Transverse colon (tissue), 4 donors: ENCODE data around the gene CDHR3. TPM values are rescaled to one million over a fixed set of nuclear protein-coding genes. Genes with fewer than 3 reads are reported as not detected.

Experiments
- DNase-seq: peaks from one replicate; pipeline ENCODE4 v3.0.0-alpha.2; 2019
- H3K27ac ChIP-seq, 4 donors: fragments of 200-600 bp; sonication (generic); 2 replicates each; pipeline ENCODE4 v1.5.1; 2016 to 2018; ENCODE audit warnings: inconsistent platforms in 4 of 4
- H3K27me3 ChIP-seq: fragments of 200-600 bp; sonication (generic); 2 replicates; pipeline ENCODE4 v1.5.1; 2017; ENCODE audit warnings: inconsistent platforms
- H3K36me3 ChIP-seq, 4 donors: fragments of 200-600 bp; sonication (generic); 2 replicates each; pipeline ENCODE4 v1.5.1; 2017 to 2019; ENCODE audit warnings: inconsistent platforms in 4 of 4
- H3K4me1 ChIP-seq, 4 donors: fragments of 200-600 bp; sonication (generic); 2 replicates each; pipeline ENCODE4 v1.5.1; 2017 to 2020; ENCODE audit warnings: inconsistent platforms in 4 of 4
- H3K4me3 ChIP-seq, 4 donors: fragments of 200-600 bp; sonication (generic); 1 replicate in 1 of 4; 2 replicates in 3 of 4; pipeline versions ENCODE4 v1.5.1 to v1.6.1; 2017 to 2019; ENCODE audit warnings: inconsistent platforms in 4 of 4
- H3K9me3 ChIP-seq, 2 donors: fragments of 200-600 bp; sonication (generic); 2 replicates each; pipeline ENCODE4 v1.5.1; 2017 to 2019; ENCODE audit warnings: inconsistent platforms in 2 of 2
- CTCF ChIP-seq, 5 experiments: fragments of 200-600 bp in 3 of 5; fragments of 450-650 bp in 2 of 5; sonication (generic) in 3 of 5; IDR thresholded peaks; 1 replicate in 2 of 5; 2 replicates in 3 of 5; pipeline ENCODE4 v1.5.1; 2016 to 2017; ENCODE audit warnings: antibody characterized with exemption in 5 of 5, inconsistent platforms in 3 of 5, mild to moderate bottlenecking in 2 of 5, moderate library complexity in 1 of 5
- EP300 ChIP-seq: sonication (generic); formaldehyde crosslinking; IDR thresholded peaks from one replicate; pipeline ENCODE4 v1.6.1; 2017; ENCODE audit warnings: antibody characterized with exemption, low read depth
- POLR2A ChIP-seq: fragments of 450-650 bp; IDR thresholded peaks from one replicate; pipeline ENCODE4 v1.6.1; 2016; ENCODE audit warnings: antibody characterized with exemption, mild to moderate bottlenecking, moderate library complexity
- POLR2AphosphoS5 ChIP-seq, 3 donors: sonication (generic); formaldehyde crosslinking; IDR thresholded peaks; one replicate each; pipeline ENCODE4 v1.6.1; 2016; ENCODE audit warnings: antibody characterized with exemption in 3 of 3
- WGBS, 2 donors: methylation state at CpG; one replicate each; pipeline ENCODE4 v1.1.5; 2018; ENCODE audit warnings: low coverage in 1 of 2; 5-methylcytosine and 5-hydroxymethylcytosine counted together
- in situ Hi-C, 4 donors: fragments of 200-750 bp; cut with MboI; loops; one replicate each; pipeline versions ENCODE4 v1.15.0 to v1.15.1; 2017; ENCODE audit warnings: low sequenced_read_pairs in 3 of 4, low pct_ligation_motif_present in 1 of 4, low pct_unique_long_range_greater_than_20kb in 1 of 4
- intact Hi-C: fragments of 100-400 bp; cut with DNase I; formaldehyde crosslinking; loops from one replicate; pipeline ENCODE4 v1.15.1; 2023; ENCODE audit warnings: low total_unique reads
- total RNA-seq, 4 donors: library from RNA; depleted of rRNA; stranded (reverse); fragments of >200 nt; gene quantifications; one replicate each; pipeline ENCODE4 v1.1.0, GENCODE V29; 2016

CDHR3 gene
- total RNA-seq, 4 donors from 2014 or later: 7.6 to 34.4 (median 29.1) TPM

GRCh38 chr7:105989686-105990085 is 26.6 kb downstream of the CDHR3 start:
- no peaks in the 10 kb centered on the region for H3K36me3 ChIP-seq
- in situ Hi-C loops: no loop called here
- no peaks in the 10 kb centered on the region for H3K27me3 ChIP-seq
- peaks cover 0 to 4% (median 0%) of the 10 kb centered on the region in 4 donors for H3K4me1 ChIP-seq
- H3K4me3 ChIP-seq: no peak overlapping the region
- no peaks in the 10 kb centered on the region for H3K9me3 ChIP-seq
- no peak for DNase-seq
- no peak for TF ChIP-seq POLR2AphosphoS5 (IDR thresholded peaks at IDR 0.05)
- no peak for TF ChIP-seq CTCF (IDR thresholded peaks at IDR 0.05)
- no peak for TF ChIP-seq EP300
- TF ChIP-seq POLR2A: no peak
- no peak overlapping the region for H3K27ac ChIP-seq
- intact Hi-C loops: no loop called here

- in situ Hi-C loops: no loop called here
- H3K27ac ChIP-seq: no peak overlapping the region
- H3K4me1 ChIP-seq: peaks cover 0 to 4% (median 0%) of the 10 kb centered on the region in 4 donors
These were observed 27.1 kb downstream of the CDHR3 start for GRCh38 chr7:105990141-105990540.

GRCh38 chr7:105990727-105991453 is 27.8 kb downstream of the CDHR3 start:
- intact Hi-C loops: no loop called here

More at GRCh38 chr7:105990141-105990540, 27.1 kb downstream of the CDHR3 start:
- DNase-seq: no peak
- Histone ChIP-seq H3K4me3 (no peak overlapping the region), H3K36me3 (no peaks in the 10 kb centered on the region), H3K27me3 (no peaks in the 10 kb centered on the region), H3K9me3 (no peaks in the 10 kb centered on the region)
- 78 to 90% methylated on average over 7 of the region's 7 CpGs for WGBS, 2 donors
- TF ChIP-seq CTCF (IDR thresholded peaks at IDR 0.05) (no peak), EP300 (no peak), POLR2AphosphoS5 (IDR thresholded peaks at IDR 0.05) (no peak), POLR2A (no peak)
- intact Hi-C loops: no loop called here

GRCh38 chr7:105992905-105993304 is 29.8 kb downstream of the CDHR3 start:
- Histone ChIP-seq H3K4me3 (no peak overlapping the region), H3K27me3 (no peaks in the 10 kb centered on the region), H3K9me3 (no peaks in the 10 kb centered on the region), H3K36me3 (no peaks in the 10 kb centered on the region), H3K4me1 (peaks cover 0 to 4% (median 0%) of the 10 kb centered on the region in 4 donors), H3K27ac (no peak overlapping the region)
- TF ChIP-seq POLR2AphosphoS5 (IDR thresholded peaks at IDR 0.05): no peak
- DNase-seq: no peak
- intact Hi-C loops (no loop called here), in situ Hi-C loops (no loop called here)
- 65 to 67% methylated on average over 5 to 7 of the region's 7 CpGs for WGBS, 2 donors

More at GRCh38 chr7:105990727-105991453, 27.8 kb downstream of the CDHR3 start:
- peaks cover 0 to 4% (median 0%) of the 10 kb centered on the region in 4 donors for H3K4me1 ChIP-seq
- H3K27me3 ChIP-seq: no peaks in the 10 kb centered on the region
- in situ Hi-C loops: no loop called here
- no peak overlapping the region for H3K27ac ChIP-seq
- H3K36me3 ChIP-seq: no peaks in the 10 kb centered on the region
- no peak for DNase-seq
- no peak overlapping the region for H3K4me3 ChIP-seq
- H3K9me3 ChIP-seq: no peaks in the 10 kb centered on the region
- WGBS, 2 donors: 76 to 86% methylated on average over 2 to 5 of the region's 5 CpGs
- TF ChIP-seq POLR2AphosphoS5 (IDR thresholded peaks at IDR 0.05) (no peak), EP300 (no peak), CTCF (IDR thresholded peaks at IDR 0.05) (no peak), POLR2A (no peak)
